B cell (primary cell): ENCODE measurements around the gene ZBTB24.

ENCODE experiments used
- EZH2 ChIP-seq: IDR thresholded peaks from 2 replicates; pipeline ENCODE4 v1.6.1; 2012; ENCODE audit warnings: borderline replicate concordance, low read depth, mild to moderate bottlenecking, moderate library complexity, low read length; ENCODE audit not compliant: insufficient read depth, poor library complexity, severe bottlenecking
- TF ChIP-seq, protein P1 (sequence below): fragments of 200-600 bp; IDR thresholded peaks from one replicate; pipeline ENCODE4 v1.8.0; 2022; ENCODE audit warnings: antibody characterized with exemption, mild to moderate bottlenecking

DNA sequence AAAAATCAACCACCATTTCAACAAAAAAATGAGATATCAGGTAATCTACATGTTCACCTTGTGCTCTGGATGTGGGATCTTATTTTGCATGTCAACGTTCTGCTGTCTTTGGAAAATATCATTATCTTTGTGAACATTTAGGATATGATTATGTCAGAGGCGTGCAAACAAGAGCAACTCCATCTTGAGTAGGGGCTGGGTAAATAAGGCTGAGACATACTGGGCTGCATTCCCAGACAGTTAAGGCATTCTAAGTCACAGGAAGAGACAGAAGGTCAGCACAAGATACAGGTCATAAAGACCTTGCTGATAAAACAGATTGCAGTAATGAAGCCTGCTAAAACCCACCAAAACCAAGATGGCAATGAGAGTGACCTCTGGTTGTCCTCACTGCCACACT lies 28.8 kb upstream of the ZBTB24 start:
- TF ChIP-seq, protein P1, sequence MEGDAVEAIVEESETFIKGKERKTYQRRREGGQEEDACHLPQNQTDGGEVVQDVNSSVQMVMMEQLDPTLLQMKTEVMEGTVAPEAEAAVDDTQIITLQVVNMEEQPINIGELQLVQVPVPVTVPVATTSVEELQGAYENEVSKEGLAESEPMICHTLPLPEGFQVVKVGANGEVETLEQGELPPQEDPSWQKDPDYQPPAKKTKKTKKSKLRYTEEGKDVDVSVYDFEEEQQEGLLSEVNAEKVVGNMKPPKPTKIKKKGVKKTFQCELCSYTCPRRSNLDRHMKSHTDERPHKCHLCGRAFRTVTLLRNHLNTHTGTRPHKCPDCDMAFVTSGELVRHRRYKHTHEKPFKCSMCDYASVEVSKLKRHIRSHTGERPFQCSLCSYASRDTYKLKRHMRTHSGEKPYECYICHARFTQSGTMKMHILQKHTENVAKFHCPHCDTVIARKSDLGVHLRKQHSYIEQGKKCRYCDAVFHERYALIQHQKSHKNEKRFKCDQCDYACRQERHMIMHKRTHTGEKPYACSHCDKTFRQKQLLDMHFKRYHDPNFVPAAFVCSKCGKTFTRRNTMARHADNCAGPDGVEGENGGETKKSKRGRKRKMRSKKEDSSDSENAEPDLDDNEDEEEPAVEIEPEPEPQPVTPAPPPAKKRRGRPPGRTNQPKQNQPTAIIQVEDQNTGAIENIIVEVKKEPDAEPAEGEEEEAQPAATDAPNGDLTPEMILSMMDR = no peak
- TF ChIP-seq EZH2 = no peak
